H1 (cell line): ENCODE measurements around the gene DHRS9. TPM values are rescaled to one million over a fixed set of nuclear protein-coding genes. Genes with fewer than 3 reads are reported as not detected.

Experiments
- CTCF ChIA-PET: fragments of 300-600 bp; sonication (Branson Sonifier 250); formaldehyde crosslinking; loops from one replicate; lab custom pipeline; 2021; ENCODE audit not compliant: partially characterized antibody; lab: Charles Lee
- POLR2A ChIA-PET: fragments of 300-600 bp; sonication (Branson Sonifier 250); formaldehyde crosslinking; loops from one replicate; lab custom pipeline; 2021; ENCODE audit warnings: inconsistent platforms; ENCODE audit not compliant: partially characterized antibody; lab: Charles Lee
- DNase-seq, 2 experiments: peaks; one replicate each; pipeline versions ENCODE4 v3.0.0 to v3.0.0-alpha.2; 2010 to 2022; ENCODE audit warnings: low spot score in 2 of 2, low read depth in 1 of 2, mixed read lengths in 1 of 2
- FAIRE-seq: peaks from 2 replicates; lab custom pipeline; 2011; peaks lifted over from hg19 to GRCh38; lab: Jason Lieb, UNC
- H2AFZ ChIP-seq: 2 replicates; pipeline ENCODE4 v1.8.1; 2012; ENCODE audit warnings: low read length, inconsistent platforms
- H2AK5ac ChIP-seq: 2 replicates; pipeline ENCODE4 v1.6.1; 2013; ENCODE audit warnings: low read depth, low read length
- H2BK120ac ChIP-seq: replicated peaks from 2 replicates; pipeline ENCODE3; 2013; ENCODE audit warnings: low read depth, low read length, inconsistent platforms
- H2BK12ac ChIP-seq: 2 replicates; pipeline ENCODE4 v1.6.1; 2013; ENCODE audit warnings: low read depth, low read length
- H2BK15ac ChIP-seq: 2 replicates; pipeline ENCODE4 v1.6.1; 2013; ENCODE audit warnings: low read length
- H2BK20ac ChIP-seq: 2 replicates; pipeline ENCODE4 v1.6.1; 2013; ENCODE audit warnings: low read length
- H2BK5ac ChIP-seq: 2 replicates; pipeline ENCODE4 v1.6.1; 2013; ENCODE audit warnings: low read depth, low read length
- H3K14ac ChIP-seq: 2 replicates; pipeline ENCODE4 v1.6.1; 2013; ENCODE audit warnings: inconsistent platforms; ENCODE audit not compliant: insufficient read length
- H3K18ac ChIP-seq: 2 replicates; pipeline ENCODE4 v1.6.1; 2013; ENCODE audit warnings: low read length; ENCODE audit errors: extremely low read depth
- H3K23ac ChIP-seq: 2 replicates; pipeline ENCODE4 v1.6.1; 2013; ENCODE audit warnings: inconsistent platforms; ENCODE audit not compliant: insufficient read length
- H3K23me2 ChIP-seq: 2 replicates; pipeline ENCODE4 v1.6.1; 2013; ENCODE audit warnings: low read depth, low read length
- H3K27ac ChIP-seq: 2 replicates; pipeline ENCODE4 v1.6.1; 2011; ENCODE audit warnings: low read depth, low read length, inconsistent platforms
- H3K27me3 ChIP-seq, 4 experiments: replicated peaks in 1 of 4; 1 replicate in 1 of 4; 2 replicates in 3 of 4; pipeline versions ENCODE4 v1.6.1 to v1.8.1; 2011 to 2013; ENCODE audit warnings: low read length in 3 of 4, mild to moderate bottlenecking in 3 of 4, inconsistent platforms in 2 of 4, mixed read lengths in 2 of 4, moderate library complexity in 1 of 4; ENCODE audit not compliant: control insufficient read depth in 3 of 4, insufficient read depth in 3 of 4; ENCODE audit errors: extremely low read depth in 1 of 4
- H3K36me3 ChIP-seq, 4 experiments: 2 replicates each; pipeline versions ENCODE4 v1.6.1 to v1.8.1; 2011 to 2013; ENCODE audit warnings: mild to moderate bottlenecking in 4 of 4, low read length in 3 of 4, moderate library complexity in 2 of 4, control low read depth in 1 of 4, inconsistent platforms in 1 of 4; ENCODE audit not compliant: insufficient read depth in 4 of 4, control insufficient read depth in 2 of 4
- H3K4ac ChIP-seq: replicated peaks from 2 replicates; pipeline ENCODE3; 2013; ENCODE audit warnings: low read length, low read depth, mixed read lengths, inconsistent platforms; ENCODE audit not compliant: insufficient read length
- H3K4me1 ChIP-seq, 4 experiments: replicated peaks in 1 of 4; 1 replicate in 1 of 4; 2 replicates in 3 of 4; pipeline versions ENCODE4 v1.6.1 to v1.8.1; 2011 to 2013; ENCODE audit warnings: low read length in 3 of 4, inconsistent platforms in 2 of 4, mixed read lengths in 1 of 4; ENCODE audit not compliant: insufficient read depth in 4 of 4, control insufficient read depth in 3 of 4
- H3K4me2 ChIP-seq, 2 experiments: 2 replicates each; pipeline versions ENCODE4 v1.6.1 to v1.8.1; 2011 to 2013; ENCODE audit warnings: low read depth in 2 of 2, low read length in 2 of 2, control low read depth in 1 of 2, inconsistent platforms in 1 of 2, mild to moderate bottlenecking in 1 of 2; ENCODE audit not compliant: insufficient read depth in 1 of 2
- H3K4me3 ChIP-seq, 4 experiments: fragments of 200-600, 300-600 bp in 1 of 4; sonication (generic), shearing (Covaris generic), sonication (Bioruptor Twin) in 1 of 4; 2 replicates each; pipeline versions ENCODE4 v1.5.1 to v1.8.1; 2011 to 2016; ENCODE audit warnings: low read length in 4 of 4, low read depth in 3 of 4, control low read depth in 2 of 4, inconsistent platforms in 2 of 4, mild to moderate bottlenecking in 2 of 4, mixed read lengths in 1 of 4, moderate library complexity in 1 of 4; ENCODE audit not compliant: insufficient read depth in 2 of 4; ENCODE audit errors: extremely low read depth in 1 of 4
- H3K56ac ChIP-seq: replicated peaks from 2 replicates; pipeline ENCODE3; 2013; ENCODE audit warnings: low read depth, mild to moderate bottlenecking, mixed read lengths, low read length, inconsistent platforms; ENCODE audit not compliant: insufficient read length
- H3K79me1 ChIP-seq: 2 replicates; pipeline ENCODE4 v1.6.1; 2013; ENCODE audit warnings: low read depth, low read length, control low read depth
- H3K79me2 ChIP-seq, 2 experiments: 2 replicates each; pipeline versions ENCODE4 v1.6.1 to v1.8.1; 2012 to 2013; ENCODE audit warnings: low read length in 2 of 2, mild to moderate bottlenecking in 2 of 2, inconsistent platforms in 1 of 2; ENCODE audit not compliant: insufficient read depth in 2 of 2, control insufficient read depth in 1 of 2
- H3K9ac ChIP-seq, 4 experiments: replicated peaks in 1 of 4; 1 replicate in 1 of 4; 2 replicates in 3 of 4; pipeline versions ENCODE4 v1.6.1 to v1.8.1; 2011 to 2013; ENCODE audit warnings: low read depth in 3 of 4, low read length in 3 of 4, control low read depth in 2 of 4, mild to moderate bottlenecking in 2 of 4, moderate library complexity in 2 of 4, inconsistent platforms in 1 of 4; ENCODE audit errors: extremely low read depth in 1 of 4
- H3K9me3 ChIP-seq, 2 experiments: 2 replicates each; pipeline versions ENCODE4 v1.6.1 to v1.8.1; 2012 to 2013; ENCODE audit warnings: mild to moderate bottlenecking in 2 of 2, moderate library complexity in 2 of 2, control low read depth in 1 of 2, inconsistent platforms in 1 of 2, low read depth in 1 of 2, low read length in 1 of 2, mixed read lengths in 1 of 2; ENCODE audit not compliant: insufficient read depth in 2 of 2
- H4K20me1 ChIP-seq, 2 experiments: replicated peaks in 1 of 2; 2 replicates each; pipeline versions ENCODE3 to v1.8.1; 2011 to 2013; ENCODE audit warnings: inconsistent platforms in 2 of 2, low read length in 2 of 2, mild to moderate bottlenecking in 1 of 2; ENCODE audit not compliant: insufficient read depth in 2 of 2, control insufficient read depth in 1 of 2
- H4K5ac ChIP-seq: 2 replicates; pipeline ENCODE4 v1.6.1; 2013; ENCODE audit warnings: low read length, low read depth, mixed read lengths, inconsistent platforms; ENCODE audit not compliant: insufficient read length
- H4K8ac ChIP-seq: 2 replicates; pipeline ENCODE4 v1.8.0; 2013; ENCODE audit warnings: mild to moderate bottlenecking, moderate library complexity, low read length, inconsistent platforms; ENCODE audit not compliant: insufficient read depth; ENCODE audit errors: extremely low read depth
- H4K91ac ChIP-seq: replicated peaks from 2 replicates; pipeline ENCODE3; 2013; ENCODE audit warnings: low read length, mixed read lengths, inconsistent platforms; ENCODE audit not compliant: insufficient read length
- CHD2 ChIP-seq: IDR thresholded peaks from 2 replicates; pipeline ENCODE4 v1.6.1; 2012; ENCODE audit warnings: low read length, improper control_type of control experiment
- GTF2F1 ChIP-seq: IDR thresholded peaks from 2 replicates; pipeline ENCODE4 v1.6.1; 2012; ENCODE audit warnings: low read depth, low read length, improper control_type of control experiment, borderline replicate concordance
- KDM4A ChIP-seq: IDR thresholded peaks from one replicate; pipeline ENCODE4 v1.7.1; 2012; ENCODE audit warnings: low read depth, mild to moderate bottlenecking, moderate library complexity, low read length, inconsistent platforms; ENCODE audit not compliant: severe bottlenecking
- POU5F1 ChIP-seq: IDR thresholded peaks from 2 replicates; pipeline ENCODE4 v1.6.1; 2011; ENCODE audit warnings: low read depth, mild to moderate bottlenecking, low read length, moderate library complexity
- SP4 ChIP-seq: IDR thresholded peaks from 2 replicates; pipeline ENCODE4 v1.6.1; 2012; ENCODE audit warnings: low read length, inconsistent platforms
- TEAD4 ChIP-seq: IDR thresholded peaks from 2 replicates; pipeline ENCODE4 v1.6.1; 2012; ENCODE audit warnings: low read depth, low read length, inconsistent platforms, mixed read lengths
- WGBS, 2 experiments: shearing (Covaris generic) in 1 of 2; methylation state at CpG; one replicate each; pipeline versions ENCODE4 v1.1.6 to v1.1.7; 2013 to 2015; ENCODE audit warnings: low lambda C conversion rate in 2 of 2, mixed read lengths in 2 of 2, inconsistent platforms in 1 of 2, low coverage in 1 of 2, missing lambda C conversion rate in 1 of 2; ENCODE audit not compliant: insufficient replicate concordance in 2 of 2, insufficient coverage in 1 of 2, insufficient read length in 1 of 2; ENCODE audit errors: extremely low coverage in 1 of 2, missing lambda C conversion rate in 1 of 2; 5-methylcytosine and 5-hydroxymethylcytosine counted together
- polyA plus RNA-seq, 7 experiments: library from polyadenylated mRNA; depleted of rRNA in 3 of 7; stranded (reverse) in 5 of 7; unstranded in 2 of 7; fragments of >200 nt in 5 of 7; fragments of 200-250 nt in 2 of 7; gene quantifications; 1 replicate in 5 of 7; 2 replicates in 1 of 7; 4 replicates in 1 of 7; pipeline versions ENCODE4 v1.2.1 to v1.2.3, GENCODE V29; 2011 to 2013; ENCODE audit warnings: missing spikeins in 2 of 7, mixed read lengths in 2 of 7
- total RNA-seq: library from RNA; stranded (reverse); fragmentation: NEBNext Ultra II Directional; extraction: Animal tissue kit (Norgen Biotek cat#: 25700); gene quantifications from 2 replicates; pipeline ENCODE4 v1.2.1, GENCODE V29; 2021

Gene DHRS9
- total and polyA plus RNA-seq, 2 of the 8 experiments (the other 6 are each of a cell fraction or from before 2014, with no cell fraction given), result not detected

DNA sequence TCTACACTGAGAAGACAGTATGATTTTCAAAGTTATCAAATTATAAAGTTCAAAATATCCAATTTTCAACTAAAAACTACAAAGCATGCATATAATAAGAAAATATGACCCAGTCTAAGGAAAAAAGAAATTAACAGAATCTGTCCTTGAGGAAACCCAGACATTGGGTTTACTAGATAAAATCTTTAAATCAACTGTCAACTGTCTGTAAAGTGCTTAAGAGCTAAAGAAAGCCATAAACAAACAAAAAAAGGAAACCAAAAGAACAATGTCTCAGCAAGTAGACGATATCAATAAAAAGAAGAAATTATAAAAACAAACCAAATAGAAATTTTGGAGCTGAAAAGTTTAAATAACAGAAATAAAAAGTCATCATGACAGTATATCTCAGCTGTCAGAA is 27.8 kb upstream of the DHRS9 start:
- Histone ChIP-seq H2BK12ac (no peak overlapping the region), H3K27ac (no peak overlapping the region), H3K4me1 (no peaks in the 10 kb centered on the region), H4K8ac (no peak overlapping the region), H2AFZ (no peak overlapping the region), H2AK5ac (no peak overlapping the region), H3K27me3 (no peaks in the 10 kb centered on the region), H3K23ac (no peak overlapping the region), H3K36me3 (no peaks in the 10 kb centered on the region), H4K91ac (no peak overlapping the region), H2BK5ac (no peak overlapping the region), H2BK20ac (no peak overlapping the region), H3K18ac (no peak overlapping the region), H3K56ac (no peak overlapping the region), H3K23me2 (no peaks in the 10 kb centered on the region), H2BK120ac (no peak overlapping the region), H3K79me1 (no peaks in the 10 kb centered on the region; the same call in 1 of the 2 replicates), H4K20me1 (no peaks in the 10 kb centered on the region), H3K9me3 (peaks cover 2 to 6% of the 10 kb centered on the region in 2 experiments; a peak in 3 of 4 replicates), H3K4me3 (no peak overlapping the region), H3K14ac (no peak overlapping the region), H3K4ac (no peak overlapping the region), H2BK15ac (no peak overlapping the region), H4K5ac (no peak overlapping the region), H3K4me2 (no peak overlapping the region), H3K79me2 (no peaks in the 10 kb centered on the region), H3K9ac (no peak overlapping the region)
- ChIA-PET CTCF (no interaction called here), POLR2A (no interaction called here)
- no peak for DNase-seq
- 95% methylated on average over 1 of the region's 1 CpG; no CpG with 5 or more reads in 1 of the 2 experiments for WGBS, 2 experiments
- no peak for FAIRE-seq
- TF ChIP-seq KDM4A, result no peak
- no peak for TF ChIP-seq POU5F1
- TF ChIP-seq TEAD4, result no peak
- TF ChIP-seq SP4, result no peak
- no peak for TF ChIP-seq GTF2F1
- no peak for TF ChIP-seq CHD2
